BLaER1 treated with 17β-estradiol and CSF1 and Interleukin-3, amounts not matched to agents 10 nM and 100 nM (cell line): ENCODE results near the gene TPRA1.
A peak's percentile ranks its signal among the peaks of the same experiment; 100 is the strongest.

ENCODE experiments used
- H3K27ac ChIP-seq, 11 experiments: shearing (Covaris generic); formaldehyde crosslinking; 2 replicates each; pipeline ENCODE4 v1.8.1; 2022
- H3K27me3 ChIP-seq, 11 experiments: shearing (Covaris generic); formaldehyde crosslinking; 2 replicates each; pipeline ENCODE4 v1.8.1; 2022
- H3K36me3 ChIP-seq, 11 experiments: shearing (Covaris generic); formaldehyde crosslinking; 2 replicates each; pipeline ENCODE4 v1.8.1; 2022
- H3K4me1 ChIP-seq, 10 experiments: shearing (Covaris generic); formaldehyde crosslinking; 2 replicates each; pipeline ENCODE4 v1.8.1; 2022
- H3K4me2 ChIP-seq, 11 experiments: shearing (Covaris generic); formaldehyde crosslinking; 2 replicates each; pipeline ENCODE4 v1.8.1; 2022
- H3K4me3 ChIP-seq, 10 experiments: shearing (Covaris generic); formaldehyde crosslinking; 2 replicates each; pipeline ENCODE4 v1.8.1; 2022
- H3K9ac ChIP-seq, 11 experiments: shearing (Covaris generic); formaldehyde crosslinking; 2 replicates each; pipeline ENCODE4 v1.8.1; 2022
- H3K9me3 ChIP-seq, 11 experiments: shearing (Covaris generic); formaldehyde crosslinking; replicated peaks in 1 of 11; 2 replicates each; pipeline ENCODE4 v1.8.1; 2022
- H4K20me1 ChIP-seq, 11 experiments: shearing (Covaris generic); formaldehyde crosslinking; 2 replicates each; pipeline ENCODE4 v1.8.1; 2022
- Cebpa-rat ChIP-seq, 11 experiments: shearing (Covaris generic); IDR thresholded peaks; 2 replicates each; pipeline ENCODE4 v1.8.1; 2022

The TPRA1 gene

GRCh38 chr3:127604035-127604434, 13.5 kb upstream of the TPRA1 start:
- H4K20me1 ChIP-seq: peaks cover 0 to 36% (median 10%) of the 10 kb centered on the region in 11 experiments; a peak in 9 of 22 replicates
- H3K27me3 ChIP-seq: no peaks in the 10 kb centered on the region
- no peak overlapping the region for H3K4me2 ChIP-seq
- no peak overlapping the region for H3K27ac ChIP-seq
- H3K4me1 ChIP-seq: peaks cover 17 to 45% (median 36%) of the 10 kb centered on the region in 10 experiments
- H3K4me3 ChIP-seq: no peak overlapping the region
- peaks cover 47 to 100% (median 98%) of the 10 kb centered on the region in 11 experiments for H3K36me3 ChIP-seq
- no peak for TF ChIP-seq Cebpa-rat (IDR thresholded peaks at IDR 0.05)
- H3K9ac ChIP-seq: no peak overlapping the region
- no peaks in the 10 kb centered on the region for H3K9me3 ChIP-seq

- Histone ChIP-seq H3K4me2 (peak overlapping the region in 9 of 11 experiments; percentile 71 to 98 (median 95); a peak in 18 of 22 replicates), H3K27me3 (no peaks in the 10 kb centered on the region), H3K27ac (peak overlapping the region in 1 of 11 experiments; percentile 12; a peak in 1 of 22 replicates), H3K4me1 (peaks cover 25 to 55% (median 46%) of the 10 kb centered on the region in 10 experiments), H3K36me3 (peaks cover 17 to 68% (median 66%) of the 10 kb centered on the region in 11 experiments), H4K20me1 (peaks cover 0 to 27% (median 10%) of the 10 kb centered on the region in 11 experiments; a peak in 9 of 22 replicates), H3K9me3 (no peaks in the 10 kb centered on the region), H3K4me3 (peak overlapping the region in 6 of 10 experiments; percentile 2 to 86 (median 78); a peak in 9 of 20 replicates), H3K9ac (peak overlapping the region in 9 of 11 experiments; percentile 1 to 99 (median 96); a peak in 13 of 22 replicates)
- TF ChIP-seq Cebpa-rat (IDR thresholded peaks at IDR 0.05): no peak
Observed at GRCh38 chr3:127600749-127601456, 10.4 kb upstream of the TPRA1 start.

- peaks cover 25 to 55% (median 46%) of the 10 kb centered on the region in 10 experiments for H3K4me1 ChIP-seq
- H3K9me3 ChIP-seq: no peaks in the 10 kb centered on the region
- H3K36me3 ChIP-seq: peaks cover 0 to 50% (median 47%) of the 10 kb centered on the region in 11 experiments; a peak in 20 of 22 replicates
- H3K4me2 ChIP-seq: peak overlapping the region; percentile 71 to 98 (median 93)
- no peak for TF ChIP-seq Cebpa-rat (IDR thresholded peaks at IDR 0.05)
- H3K9ac ChIP-seq: peak overlapping the region; percentile 78 to 99 (median 96); a peak in 21 of 22 replicates
- peaks cover 0 to 17% (median 5%) of the 10 kb centered on the region in 11 experiments; a peak in 8 of 22 replicates for H4K20me1 ChIP-seq
- H3K27ac ChIP-seq: peak overlapping the region in 10 of 11 experiments; percentile 69 to 99 (median 97); a peak in 20 of 22 replicates
- peak overlapping the region; percentile 68 to 86 (median 75) for H3K4me3 ChIP-seq
- no peaks in the 10 kb centered on the region for H3K27me3 ChIP-seq
Observed at GRCh38 chr3:127598841-127599570, 8.5 kb upstream of the TPRA1 start.

- no peak for TF ChIP-seq Cebpa-rat (IDR thresholded peaks at IDR 0.05)
- no peaks in the 10 kb centered on the region for H3K27me3 ChIP-seq
- no peaks in the 10 kb centered on the region for H3K9me3 ChIP-seq
- H4K20me1 ChIP-seq: peaks cover 0 to 6% (median 2%) of the 10 kb centered on the region in 11 experiments; a peak in 6 of 22 replicates
- peak overlapping the region in 8 of 10 experiments; percentile 68 to 86 (median 75); a peak in 12 of 20 replicates for H3K4me3 ChIP-seq
- H3K4me1 ChIP-seq: peaks cover 28 to 52% (median 50%) of the 10 kb centered on the region in 10 experiments
- peak overlapping the region; percentile 67 to 98 (median 91) for H3K4me2 ChIP-seq
- peak overlapping the region in 8 of 11 experiments; percentile 92 to 99 (median 97); a peak in 11 of 22 replicates for H3K9ac ChIP-seq
- peak overlapping the region in 8 of 11 experiments; percentile 75 to 99 (median 97); a peak in 10 of 22 replicates for H3K27ac ChIP-seq
- peaks cover 0 to 32% (median 29%) of the 10 kb centered on the region in 11 experiments; a peak in 18 of 22 replicates for H3K36me3 ChIP-seq
Observed at GRCh38 chr3:127597020-127597771, 6.7 kb upstream of the TPRA1 start.

GRCh38 chr3:127595303-127595702, 4.8 kb upstream of the TPRA1 start:
- peaks cover 0 to 13% (median 11%) of the 10 kb centered on the region in 11 experiments; a peak in 16 of 22 replicates for H3K36me3 ChIP-seq
- no peak overlapping the region for H3K4me3 ChIP-seq
- H3K4me2 ChIP-seq: no peak overlapping the region
- H3K27ac ChIP-seq: no peak overlapping the region
- H3K27me3 ChIP-seq: no peaks in the 10 kb centered on the region
- H3K4me1 ChIP-seq: peaks cover 37 to 50% (median 43%) of the 10 kb centered on the region in 10 experiments
- TF ChIP-seq Cebpa-rat (IDR thresholded peaks at IDR 0.05): no peak
- no peak overlapping the region for H3K9ac ChIP-seq
- peaks cover 0 to 2% (median 0%) of the 10 kb centered on the region in 11 experiments; a peak in 7 of 22 replicates for H4K20me1 ChIP-seq
- H3K9me3 ChIP-seq: no peaks in the 10 kb centered on the region

GRCh38 chr3:127593178-127593577, 2.6 kb upstream of the TPRA1 start:
- peaks cover 26 to 45% (median 39%) of the 10 kb centered on the region in 10 experiments for H3K4me1 ChIP-seq
- peaks cover 13 to 23% (median 21%) of the 10 kb centered on the region in 11 experiments for H4K20me1 ChIP-seq
- H3K9ac ChIP-seq: no peak overlapping the region
- H3K27me3 ChIP-seq: no peaks in the 10 kb centered on the region
- H3K27ac ChIP-seq: no peak overlapping the region
- H3K4me3 ChIP-seq: no peak overlapping the region
- 0 out of 22 replicates have a peak overlapping the region, but pooled peaks of 1 of the 11 experiments have one; percentile 97 for H3K4me2 ChIP-seq
- H3K36me3 ChIP-seq: peaks cover 0 to under 1% (median 0%) of the 10 kb centered on the region in 11 experiments; a peak in 3 of 22 replicates
- H3K9me3 ChIP-seq: no peaks in the 10 kb centered on the region
- TF ChIP-seq Cebpa-rat (IDR thresholded peaks at IDR 0.05): no peak

GRCh38 chr3:127590282-127590592, 296 bp downstream of the TPRA1 start:
- H3K9me3 ChIP-seq: no peaks in the 10 kb centered on the region
- H3K27ac ChIP-seq: peak overlapping the region; percentile 83 to 96 (median 89)
- peaks cover 43 to 53% (median 50%) of the 10 kb centered on the region in 11 experiments for H4K20me1 ChIP-seq
- peak overlapping the region; percentile 79 to 99 (median 92) for H3K4me3 ChIP-seq
- peak overlapping the region; percentile 87 to 97 (median 93) for H3K9ac ChIP-seq
- no peak for TF ChIP-seq Cebpa-rat (IDR thresholded peaks at IDR 0.05)
- H3K4me1 ChIP-seq: peaks cover 31 to 60% (median 49%) of the 10 kb centered on the region in 10 experiments
- peaks cover 0 to 28% (median 13%) of the 10 kb centered on the region in 11 experiments; a peak in 13 of 22 replicates for H3K36me3 ChIP-seq
- H3K27me3 ChIP-seq: no peaks in the 10 kb centered on the region
- peak overlapping the region; percentile 86 to 100 (median 98) for H3K4me2 ChIP-seq
